Astrocyte (in vitro differentiated cells and primary cell): Measurements from ENCODE around the gene GIGYF2.

Source experiments
- CTCF ChIP-seq: IDR thresholded peaks from 2 replicates; pipeline ENCODE4 v1.5.1; 2011; ENCODE audit warnings: low read depth, mild to moderate bottlenecking, inconsistent platforms, low read length, moderate library complexity; ENCODE audit not compliant: insufficient read depth
- EZH2 ChIP-seq: IDR thresholded peaks from 2 replicates; pipeline ENCODE4 v1.6.1; 2012; ENCODE audit warnings: mild to moderate bottlenecking, low read length, inconsistent platforms; ENCODE audit not compliant: insufficient read depth

GRCh38 chr2:232680006-232680405 lies 17.1 kb upstream of the GIGYF2 start:
- TF ChIP-seq CTCF (no peak), EZH2 (no peak)
